Common myeloid progenitor, CD34-positive (primary cell): ENCODE data around the gene DHRS3.

ENCODE experiments used
- CTCF ChIA-PET: fragments of 350-600 bp; sonication (Branson Sonifier 250); formaldehyde crosslinking; loops from one replicate; lab custom pipeline; 2021; ENCODE audit warnings: antibody characterized with exemption; lab: Charles Lee
- POLR2A ChIA-PET: fragments of 350-600 bp; sonication (Branson Sonifier 250); formaldehyde crosslinking; loops from one replicate; lab custom pipeline; 2021; ENCODE audit warnings: antibody characterized with exemption; lab: Charles Lee
- DNase-seq, 3 donors: peaks; one replicate each; pipeline versions ENCODE4 v3.0.0 to v3.0.0-alpha.2; 2013
- H3K27ac ChIP-seq, 2 experiments: 1 replicate in 1 of 2; 2 replicates in 1 of 2; pipeline ENCODE4 v1.7.0; 2013; ENCODE audit warnings: inconsistent platforms in 2 of 2, low read length in 2 of 2, mild to moderate bottlenecking in 2 of 2, low read depth in 1 of 2, moderate library complexity in 1 of 2; ENCODE audit not compliant: severe bottlenecking in 2 of 2, insufficient read depth in 1 of 2, poor library complexity in 1 of 2
- H3K27me3 ChIP-seq, 5 experiments: replicated peaks in 2 of 5; 1 replicate in 3 of 5; 2 replicates in 2 of 5; pipeline versions ENCODE4 v1.6.1 to v1.7.0; 2013; ENCODE audit warnings: low read length in 4 of 5, mild to moderate bottlenecking in 2 of 5, moderate library complexity in 2 of 5, inconsistent platforms in 1 of 5; ENCODE audit not compliant: insufficient read depth in 5 of 5, control insufficient read depth in 4 of 5
- H3K36me3 ChIP-seq, 4 experiments: 1 replicate in 2 of 4; 2 replicates in 2 of 4; pipeline versions ENCODE4 v1.6.1 to v1.7.0; 2013; ENCODE audit warnings: low read length in 3 of 4, control low read depth in 1 of 4, mild to moderate bottlenecking in 1 of 4; ENCODE audit not compliant: control insufficient read depth in 4 of 4, insufficient read depth in 4 of 4
- H3K4me1 ChIP-seq, 4 experiments: 1 replicate in 3 of 4; 2 replicates in 1 of 4; pipeline versions ENCODE4 v1.6.1 to v1.7.1; 2013; ENCODE audit warnings: low read length in 3 of 4, mild to moderate bottlenecking in 3 of 4, control low read depth in 1 of 4, inconsistent platforms in 1 of 4, moderate library complexity in 1 of 4; ENCODE audit not compliant: control insufficient read depth in 4 of 4, insufficient read depth in 4 of 4; ENCODE audit errors: control extremely low read depth in 1 of 4
- H3K4me3 ChIP-seq, 7 experiments: 1 replicate in 4 of 7; 2 replicates in 3 of 7; pipeline versions ENCODE4 v1.5.1 to v1.7.0; 2013; ENCODE audit warnings: mild to moderate bottlenecking in 7 of 7, low read length in 6 of 7, moderate library complexity in 6 of 7, inconsistent platforms in 2 of 7, low read depth in 2 of 7, control low read depth in 1 of 7; ENCODE audit not compliant: insufficient read depth in 4 of 7, control insufficient read depth in 1 of 7; ENCODE audit errors: extremely low read depth in 1 of 7
- H3K9me3 ChIP-seq, 5 experiments: 1 replicate in 4 of 5; 2 replicates in 1 of 5; pipeline versions ENCODE4 v1.6.1 to v1.7.1; 2013; ENCODE audit warnings: low read length in 4 of 5, mild to moderate bottlenecking in 2 of 5, inconsistent platforms in 1 of 5, low read depth in 1 of 5, moderate library complexity in 1 of 5; ENCODE audit not compliant: control insufficient read depth in 4 of 5, insufficient read depth in 2 of 5; ENCODE audit errors: control extremely low read depth in 1 of 5
- WGBS: methylation state at CpG from one replicate; pipeline ENCODE4 v1.1.5; 2013; ENCODE audit not compliant: insufficient coverage; 5-methylcytosine and 5-hydroxymethylcytosine counted together

DHRS3 gene

DNA sequence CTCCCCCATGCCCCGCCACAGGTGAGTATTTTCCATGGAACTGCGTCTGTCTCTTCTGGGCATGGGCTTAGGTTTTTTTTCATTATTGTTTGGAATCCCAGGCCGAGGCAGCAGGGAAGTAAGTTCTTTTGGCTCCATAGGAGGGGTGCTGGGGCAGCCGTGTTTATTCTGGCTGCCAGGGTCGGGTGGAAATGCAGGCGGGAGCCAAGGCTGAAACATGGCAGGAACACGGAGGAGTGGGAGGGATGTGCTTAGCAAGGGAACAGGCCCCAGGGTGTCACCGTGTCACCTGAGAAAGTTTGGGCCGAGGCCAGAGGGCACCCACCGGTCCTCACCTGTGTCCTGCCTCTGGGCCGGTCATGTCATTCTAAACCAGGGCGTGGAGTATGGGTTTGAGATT is 4.5 kb upstream of the DHRS3 start:
- CTCF ChIA-PET, result interaction anchor here (1.3 kb wide), 1 partner anchor 10 kb away, joined by 3 read pairs; no protein-coding TSS in a partner anchor
- Histone ChIP-seq H3K4me3 (no peak overlapping the region), H3K36me3 (no peaks in the 10 kb centered on the region), H3K4me1 (peaks cover 0 to 42% (median 39%) of the 10 kb centered on the region in 4 experiments), H3K27ac (no peak overlapping the region), H3K27me3 (peaks cover 0 to 9% (median 0%) of the 10 kb centered on the region in 5 experiments), H3K9me3 (no peaks in the 10 kb centered on the region)
- no peak for DNase-seq
- WGBS, result 98% methylated on average over 11 of the region's 12 CpGs
- POLR2A ChIA-PET, result no interaction called here

DNA sequence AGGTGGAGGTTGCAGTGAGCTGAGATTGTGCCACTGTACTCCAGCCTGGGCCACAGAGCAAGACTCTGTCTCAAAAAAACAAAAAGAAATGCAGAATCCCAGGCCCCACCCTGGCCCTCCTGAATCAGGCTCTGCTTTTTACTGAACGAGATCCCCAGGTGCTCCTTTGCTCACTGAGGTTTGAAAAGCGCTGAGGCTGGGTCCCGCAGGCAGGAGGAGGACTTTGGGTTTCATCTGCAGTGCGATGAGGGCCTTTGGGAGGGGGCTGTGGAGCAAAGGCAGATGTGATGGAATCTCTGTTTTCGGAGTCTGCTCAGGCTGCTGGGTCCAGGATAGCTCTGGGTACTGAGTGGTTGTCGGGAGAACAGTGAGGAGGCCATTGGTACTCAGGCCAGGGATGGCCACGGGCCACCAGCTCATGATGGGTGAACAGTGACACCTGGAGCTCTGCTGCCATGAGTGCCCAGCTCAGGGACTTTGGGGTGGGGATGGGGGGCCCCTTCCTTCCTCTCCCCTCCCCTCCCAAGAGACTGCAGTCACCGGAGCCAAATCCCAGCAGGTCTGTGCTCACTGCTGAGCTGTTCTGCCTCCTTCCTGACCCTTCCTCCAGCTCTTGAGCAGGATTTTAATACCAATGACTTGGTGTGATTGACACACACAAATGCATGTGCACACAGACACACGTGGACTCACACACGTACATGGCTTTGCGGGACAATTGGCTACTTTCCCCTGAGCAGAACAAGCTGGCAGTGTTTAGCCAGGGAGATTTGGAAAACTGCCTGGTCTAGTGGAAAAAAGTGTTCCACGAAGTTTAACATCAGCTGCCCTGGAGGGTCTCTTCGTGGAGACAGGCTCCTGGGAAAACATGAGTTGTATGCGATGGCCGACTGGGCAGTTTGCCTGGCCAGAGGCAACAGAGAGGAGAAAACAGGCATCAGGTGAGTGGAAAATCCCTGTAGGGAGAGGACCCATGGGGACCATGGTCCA is 3.6 kb upstream of the DHRS3 start:
- H3K27me3 ChIP-seq, result peaks cover 0 to 15% (median 5%) of the 10 kb centered on the region in 5 experiments
- CTCF ChIA-PET, result interaction anchor here (0.6 to 4.5 kb wide), 5 partner anchors 11 to 307 kb away, joined by 3 to 37 read pairs (median 4); no protein-coding TSS in a partner anchor
- H3K36me3 ChIP-seq, result no peaks in the 10 kb centered on the region
- H3K4me3 ChIP-seq, result no peak overlapping the region
- no peak for DNase-seq
- no peaks in the 10 kb centered on the region for H3K9me3 ChIP-seq
- POLR2A ChIA-PET, result no interaction called here
- peaks cover 0 to 50% (median 48%) of the 10 kb centered on the region in 4 experiments for H3K4me1 ChIP-seq
- no peak overlapping the region for H3K27ac ChIP-seq
- WGBS, result 89% methylated on average over 14 of the region's 15 CpGs

DNA sequence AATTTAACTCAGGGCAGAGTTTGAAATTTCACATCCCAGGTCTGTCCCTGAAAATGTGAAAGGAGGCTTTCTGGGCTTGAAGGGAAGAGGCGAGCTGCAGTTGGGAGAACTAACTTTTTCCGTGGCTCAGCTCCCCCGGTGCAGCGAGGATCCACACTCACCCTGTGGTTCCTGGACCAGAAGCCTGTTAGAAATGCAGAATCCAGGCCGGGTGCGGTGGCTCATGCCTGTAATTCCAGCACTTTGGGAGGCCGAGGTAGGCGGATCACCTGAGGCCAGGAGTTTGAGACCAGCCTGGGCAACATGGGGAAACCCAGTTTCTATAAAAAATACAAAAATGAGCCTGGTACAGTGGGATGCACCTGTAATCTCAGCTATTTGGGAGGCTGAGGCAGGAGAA is 2.9 kb upstream of the DHRS3 start:
- no peak for DNase-seq
- Histone ChIP-seq H3K4me1 (peaks cover 0 to 55% (median 54%) of the 10 kb centered on the region in 4 experiments), H3K36me3 (no peaks in the 10 kb centered on the region), H3K27me3 (peaks cover 0 to 22% (median 11%) of the 10 kb centered on the region in 5 experiments), H3K27ac (no peak overlapping the region), H3K9me3 (no peaks in the 10 kb centered on the region), H3K4me3 (no peak overlapping the region)
- 96% methylated on average over 6 of the region's 8 CpGs for WGBS
- ChIA-PET POLR2A (interaction anchor here (1.1 kb wide), 1 partner anchor 245 kb away, joined by 3 read pairs; no protein-coding TSS in a partner anchor), CTCF (interaction anchor here (0.6 to 4.5 kb wide), 8 partner anchors 12 to 308 kb away, joined by 3 to 37 read pairs (median 4); no protein-coding TSS in a partner anchor)

DNA sequence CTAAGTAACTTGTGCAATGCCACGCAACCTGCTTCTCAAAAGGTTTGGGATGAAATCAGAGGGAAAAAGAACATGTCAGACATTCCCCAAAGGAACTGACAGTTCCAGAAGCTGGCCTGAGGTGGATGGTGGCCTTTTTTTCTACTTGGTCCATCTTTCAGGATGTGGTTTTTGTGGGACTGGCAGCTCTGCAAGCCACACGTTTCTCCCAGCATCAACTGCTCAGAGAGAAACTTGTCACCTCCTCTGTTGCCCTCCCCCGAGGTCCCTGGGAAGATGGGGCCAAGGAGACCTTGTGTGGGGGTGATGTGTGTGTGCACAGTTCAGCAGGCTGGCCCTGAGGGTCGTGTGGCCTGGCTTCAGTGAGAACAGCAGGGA is 2.5 kb upstream of the DHRS3 start:
- ChIA-PET POLR2A (interaction anchor here (0.6 to 1.1 kb wide), 2 partner anchors 244 to 383 kb away, joined by 3 to 5 read pairs; no protein-coding TSS in a partner anchor), CTCF (interaction anchor here (0.9 to 4.5 kb wide), 10 partner anchors 18 to 308 kb away, joined by 3 to 37 read pairs (median 4); no protein-coding TSS in a partner anchor)
- DNase-seq, result peak in 2 of 3 donors; percentile 63 to 65
- 13% methylated on average over 2 of the region's 4 CpGs for whole genome bisulfite sequencing
- Histone ChIP-seq H3K27me3 (peaks cover 0 to 27% (median 14%) of the 10 kb centered on the region in 5 experiments), H3K9me3 (no peaks in the 10 kb centered on the region), H3K4me3 (no peak overlapping the region), H3K4me1 (peaks cover 0 to 60% (median 58%) of the 10 kb centered on the region in 4 experiments), H3K27ac (no peak overlapping the region), H3K36me3 (no peaks in the 10 kb centered on the region)

DNA sequence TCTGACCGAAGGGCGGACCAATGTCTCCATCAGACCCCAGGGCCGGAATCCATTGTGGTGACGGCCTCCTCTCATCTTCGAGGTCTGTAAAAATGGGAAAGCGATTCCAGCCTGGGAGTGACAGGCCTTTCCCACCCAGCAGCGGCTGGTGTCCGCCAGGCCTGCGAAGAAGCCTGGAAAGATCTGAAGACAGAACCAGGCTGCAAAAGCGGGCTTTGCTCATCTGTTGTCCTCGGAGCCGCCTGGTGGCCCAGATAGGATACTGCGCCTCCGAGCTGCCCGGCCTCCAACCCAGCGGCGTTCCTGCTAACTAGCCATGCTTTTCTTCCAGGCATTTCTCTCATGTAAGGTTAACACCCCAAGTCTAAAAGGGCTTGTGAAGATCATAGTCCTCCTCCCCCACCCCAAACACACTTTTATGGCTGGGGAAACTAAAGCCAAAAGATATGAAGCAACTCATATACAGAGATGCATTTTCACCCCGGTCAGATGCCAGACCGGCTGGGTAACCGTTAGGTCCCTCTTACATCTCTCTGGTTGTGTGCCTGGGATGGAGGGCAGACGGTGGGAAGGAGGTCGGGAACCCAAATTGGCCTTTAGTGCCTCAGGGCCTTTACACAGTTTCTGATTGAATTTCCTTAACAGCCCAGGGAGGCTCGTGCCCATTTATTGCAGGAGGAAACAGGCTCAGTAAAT is 1.9 kb upstream of the DHRS3 start:
- POLR2A ChIA-PET, result interaction anchor here (0.6 to 1.1 kb wide), 2 partner anchors 244 to 383 kb away, joined by 3 to 5 read pairs; no protein-coding TSS in a partner anchor
- peak; percentile 64 to 80 (median 75) for DNase-seq
- no peaks in the 10 kb centered on the region for H3K9me3 ChIP-seq
- 14% methylated on average over 23 of the region's 23 CpGs for WGBS
- H3K4me1 ChIP-seq, result peaks cover 0 to 63% (median 59%) of the 10 kb centered on the region in 4 experiments
- no peaks in the 10 kb centered on the region for H3K36me3 ChIP-seq
- CTCF ChIA-PET, result interaction anchor here (0.8 to 4.5 kb wide), 13 partner anchors 17 to 307 kb away, joined by 3 to 37 read pairs (median 4); no protein-coding TSS in a partner anchor
- H3K4me3 ChIP-seq, result peak overlapping the region in 3 of 7 experiments; percentile 77 to 83 (median 80)
- peaks cover 0 to 32% (median 17%) of the 10 kb centered on the region in 5 experiments for H3K27me3 ChIP-seq
- peak overlapping the region in 1 of 2 experiments; percentile 17 for H3K27ac ChIP-seq

DNA sequence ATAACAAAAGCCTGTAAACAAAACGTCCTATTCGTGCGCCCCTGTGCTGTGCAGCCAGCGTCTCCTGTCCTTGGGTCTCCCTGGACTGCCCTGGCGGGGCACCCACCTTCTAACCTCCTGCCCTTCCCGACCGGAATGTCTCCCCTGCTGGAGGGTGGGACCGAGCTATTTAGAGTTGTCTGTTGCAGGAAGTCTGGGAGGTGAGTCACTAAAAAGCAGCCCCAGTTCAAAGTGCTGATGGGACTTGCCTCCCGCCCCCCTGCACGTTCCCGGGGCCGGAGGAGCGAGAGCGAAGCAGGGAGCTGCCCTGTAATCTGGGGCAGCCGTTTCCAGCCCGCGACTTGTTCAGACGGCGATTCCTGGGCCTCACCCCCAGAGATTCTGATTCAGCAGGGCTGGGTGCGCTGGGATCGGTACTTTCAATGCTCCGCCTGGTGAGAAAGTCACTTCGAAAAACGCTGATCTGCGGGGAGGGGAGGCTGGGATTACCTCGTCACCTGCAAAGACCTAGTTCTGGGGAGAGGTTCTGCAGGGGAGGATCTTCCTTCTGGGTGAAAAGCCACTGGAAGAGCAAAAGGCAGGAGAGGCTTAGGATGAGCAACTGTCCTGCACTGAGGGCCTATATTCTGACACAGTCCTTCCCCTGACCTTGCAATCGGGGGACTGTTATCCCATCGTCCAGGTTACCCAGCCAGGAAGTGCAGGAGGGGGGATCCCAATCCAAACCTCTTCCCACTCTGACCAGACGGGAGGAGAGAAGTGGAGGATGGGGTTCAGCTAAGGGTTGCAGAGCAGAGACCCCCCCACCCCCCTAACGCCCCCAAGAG is 1.2 kb upstream of the DHRS3 start:
- H3K27ac ChIP-seq, result peak overlapping the region in 1 of 2 experiments; percentile 81
- CTCF ChIA-PET, result interaction anchor here (0.8 to 4.5 kb wide), 18 partner anchors 11 to 323 kb away, joined by 3 to 37 read pairs (median 3); no protein-coding TSS in a partner anchor
- POLR2A ChIA-PET, result interaction anchor here (0.6 to 1.4 kb wide), 4 partner anchors 13 to 195 kb away, joined by 3 to 7 read pairs (median 4); no protein-coding TSS in a partner anchor
- DNase-seq, result peak in 2 of 3 donors; percentile 62 to 76
- peak overlapping the region; percentile 59 to 83 (median 72) for H3K4me3 ChIP-seq
- no peaks in the 10 kb centered on the region for H3K36me3 ChIP-seq
- peaks cover 0 to 63% (median 59%) of the 10 kb centered on the region in 4 experiments for H3K4me1 ChIP-seq
- WGBS, result 5% methylated on average over 22 of the region's 30 CpGs
- H3K27me3 ChIP-seq, result peaks cover 0 to 36% (median 17%) of the 10 kb centered on the region in 5 experiments
- no peaks in the 10 kb centered on the region for H3K9me3 ChIP-seq
